Nephron progenitor cell (in vitro differentiated cells): ENCODE data around the gene ALK.

Experiments used
- DNase-seq: peaks from one replicate; pipeline ENCODE4 v3.0.0; 2021
- H3K27ac Mint-ChIP-seq: 2 replicates; pipeline ENCODE4 v1.8.0; 2021; ENCODE audit warnings: mild to moderate bottlenecking, moderate library complexity, mixed read lengths
- H3K27me3 Mint-ChIP-seq: 2 replicates; pipeline ENCODE4 v1.8.0; 2021; ENCODE audit warnings: mild to moderate bottlenecking, low read depth, mixed read lengths; ENCODE audit not compliant: poor library complexity
- H3K36me3 Mint-ChIP-seq: 2 replicates; pipeline ENCODE4 v1.8.0; 2021; ENCODE audit warnings: low read depth, mixed read lengths
- H3K4me1 Mint-ChIP-seq: 2 replicates; pipeline ENCODE4 v1.8.0; 2021; ENCODE audit warnings: mixed read lengths
- H3K4me3 Mint-ChIP-seq: 2 replicates; pipeline ENCODE4 v1.8.0; 2021; ENCODE audit warnings: mild to moderate bottlenecking, moderate library complexity, mixed read lengths
- H3K9me3 Mint-ChIP-seq: 2 replicates; pipeline ENCODE4 v1.8.0; 2021; ENCODE audit warnings: mild to moderate bottlenecking, moderate library complexity, mixed read lengths
- CTCF ChIP-seq: fragments of 200-600 bp; sonication (generic); IDR thresholded peaks from 2 replicates; pipeline ENCODE4 v1.5.0; 2021; ENCODE audit warnings: antibody characterized with exemption

Gene ALK

GRCh38 chr2:29400930-29401653 lies 520.3 kb downstream of the ALK start:
- Mint-ChIP-seq H3K27me3 (peaks cover 19% of the 10 kb centered on the region), H3K36me3 (no peaks in the 10 kb centered on the region), H3K4me3 (no peak overlapping the region), H3K27ac (peak overlapping the region; percentile 84), H3K9me3 (no peaks in the 10 kb centered on the region), H3K4me1 (peaks cover 47% of the 10 kb centered on the region)
- no peak for TF ChIP-seq CTCF
- no peak for DNase-seq

GRCh38 chr2:29398384-29399237 lies 522.8 kb downstream of the ALK start:
- Mint-ChIP-seq H3K27ac (no peak overlapping the region), H3K27me3 (peaks cover 10% of the 10 kb centered on the region), H3K9me3 (no peaks in the 10 kb centered on the region), H3K4me1 (peaks cover 63% of the 10 kb centered on the region), H3K4me3 (no peak overlapping the region), H3K36me3 (no peaks in the 10 kb centered on the region)
- DNase-seq, result peak; percentile 10
- no peak for TF ChIP-seq CTCF

- H3K27me3 Mint-ChIP-seq, result peaks cover 16% of the 10 kb centered on the region
- DNase-seq, result no peak
- no peaks in the 10 kb centered on the region for H3K36me3 Mint-ChIP-seq
- H3K4me1 Mint-ChIP-seq, result peaks cover 62% of the 10 kb centered on the region
- H3K27ac Mint-ChIP-seq, result no peak overlapping the region
- no peaks in the 10 kb centered on the region for H3K9me3 Mint-ChIP-seq
- H3K4me3 Mint-ChIP-seq, result no peak overlapping the region
- no peak for TF ChIP-seq CTCF
These were observed 523.7 kb downstream of the ALK start for GRCh38 chr2:29397713-29398112.

- no peak for TF ChIP-seq CTCF
- Mint-ChIP-seq H3K9me3 (no peaks in the 10 kb centered on the region), H3K36me3 (no peaks in the 10 kb centered on the region), H3K4me3 (no peak overlapping the region), H3K27me3 (peaks cover 16% of the 10 kb centered on the region), H3K27ac (no peak overlapping the region), H3K4me1 (peaks cover 55% of the 10 kb centered on the region)
- DNase-seq, result no peak
These were observed 524.3 kb downstream of the ALK start for GRCh38 chr2:29397039-29397438.

- H3K27ac Mint-ChIP-seq, result no peak overlapping the region
- TF ChIP-seq CTCF, result no peak
- DNase-seq, result no peak
- H3K4me1 Mint-ChIP-seq, result peaks cover 42% of the 10 kb centered on the region
- H3K27me3 Mint-ChIP-seq, result peaks cover 21% of the 10 kb centered on the region
- no peaks in the 10 kb centered on the region for H3K9me3 Mint-ChIP-seq
- H3K36me3 Mint-ChIP-seq, result no peaks in the 10 kb centered on the region
- no peak overlapping the region for H3K4me3 Mint-ChIP-seq
These were observed 526.4 kb downstream of the ALK start for GRCh38 chr2:29394981-29395350.
